22Rv1 (cell line): Measurements from ENCODE around the gene ZNF286A.
"Not testable (repeated sequence)": the region's sequence is repeated elsewhere in the genome, so short reads cannot be mapped to it uniquely, and the experiment has no call there.

Experiments used
- CTCF ChIP-seq: fragments of 450-650 bp; IDR thresholded peaks from 2 replicates; pipeline ENCODE4 v1.5.1; 2017; ENCODE audit warnings: mild to moderate bottlenecking
- ZFX ChIP-seq: fragments of 450-650 bp; IDR thresholded peaks from 2 replicates; pipeline ENCODE4 v1.6.1; 2017; ENCODE audit warnings: antibody characterized with exemption, borderline replicate concordance

GRCh38 chr17:15749403-15749802 lies 49.9 kb downstream of the ZNF286A start:
- not testable (repeated sequence) for TF ChIP-seq CTCF, ZFX
